Neuron (in vitro differentiated cells): ENCODE results near the gene HSPBAP1.

Experiments
- H2AFZ ChIP-seq: one replicate; pipeline ENCODE4 v1.6.1; 2013; ENCODE audit warnings: low read depth, mild to moderate bottlenecking, inconsistent platforms, low read length, moderate library complexity
- H3K27me3 ChIP-seq: one replicate; pipeline ENCODE4 v1.6.1; 2013; ENCODE audit warnings: low read length; ENCODE audit not compliant: insufficient read depth
- H3K36me3 ChIP-seq: one replicate; pipeline ENCODE4 v1.6.1; 2013; ENCODE audit warnings: low read length; ENCODE audit not compliant: insufficient read depth
- H3K4me1 ChIP-seq: one replicate; pipeline ENCODE4 v1.6.1; 2013; ENCODE audit warnings: low read length; ENCODE audit not compliant: insufficient read depth
- H3K4me3 ChIP-seq: 2 replicates; pipeline ENCODE4 v1.5.1; 2013; ENCODE audit warnings: mild to moderate bottlenecking, low read length, moderate library complexity
- H3K9me3 ChIP-seq: one replicate; pipeline ENCODE4 v1.6.1; 2013; ENCODE audit warnings: low read length

HSPBAP1 gene

GRCh38 chr3:122776675-122777468, 16.8 kb downstream of the HSPBAP1 start:
- H3K27me3 ChIP-seq = no peaks in the 10 kb centered on the region
- no peaks in the 10 kb centered on the region for H3K4me1 ChIP-seq
- no peak overlapping the region for H3K4me3 ChIP-seq
- no peaks in the 10 kb centered on the region for H3K36me3 ChIP-seq
- no peaks in the 10 kb centered on the region for H3K9me3 ChIP-seq
- H2AFZ ChIP-seq = no peak overlapping the region

- Histone ChIP-seq H3K4me1 (no peaks in the 10 kb centered on the region), H3K4me3 (no peak overlapping the region)
Observed at GRCh38 chr3:122774564-122774963, 19.1 kb downstream of the HSPBAP1 start.

GRCh38 chr3:122773944-122774509, 19.6 kb downstream of the HSPBAP1 start:
- no peak overlapping the region for H3K4me3 ChIP-seq
- no peaks in the 10 kb centered on the region for H3K36me3 ChIP-seq
- H2AFZ ChIP-seq = no peak overlapping the region
- H3K27me3 ChIP-seq = no peaks in the 10 kb centered on the region
- no peaks in the 10 kb centered on the region for H3K9me3 ChIP-seq
- no peaks in the 10 kb centered on the region for H3K4me1 ChIP-seq

More at GRCh38 chr3:122774564-122774963, 19.1 kb downstream of the HSPBAP1 start:
- no peaks in the 10 kb centered on the region for H3K27me3 ChIP-seq
- no peak overlapping the region for H2AFZ ChIP-seq
- no peaks in the 10 kb centered on the region for H3K36me3 ChIP-seq
- no peaks in the 10 kb centered on the region for H3K9me3 ChIP-seq

GRCh38 chr3:122772827-122773226, 20.8 kb downstream of the HSPBAP1 start:
- Histone ChIP-seq H2AFZ (no peak overlapping the region), H3K4me1 (no peaks in the 10 kb centered on the region), H3K36me3 (peaks cover 4% of the 10 kb centered on the region), H3K4me3 (no peak overlapping the region), H3K9me3 (no peaks in the 10 kb centered on the region), H3K27me3 (no peaks in the 10 kb centered on the region)

- Histone ChIP-seq H3K36me3 (peaks cover 8% of the 10 kb centered on the region), H2AFZ (no peak overlapping the region), H3K27me3 (no peaks in the 10 kb centered on the region), H3K4me1 (no peaks in the 10 kb centered on the region), H3K4me3 (no peak overlapping the region), H3K9me3 (no peaks in the 10 kb centered on the region)
Observed at GRCh38 chr3:122770521-122771202, 23.0 kb downstream of the HSPBAP1 start.

GRCh38 chr3:122767540-122768372, 25.9 kb downstream of the HSPBAP1 start:
- no peak overlapping the region for H3K4me3 ChIP-seq
- peaks cover 8% of the 10 kb centered on the region for H3K36me3 ChIP-seq
- H3K4me1 ChIP-seq = no peaks in the 10 kb centered on the region
- H3K9me3 ChIP-seq = no peaks in the 10 kb centered on the region
- no peaks in the 10 kb centered on the region for H3K27me3 ChIP-seq
- no peak overlapping the region for H2AFZ ChIP-seq

GRCh38 chr3:122766430-122766829, 27.2 kb downstream of the HSPBAP1 start:
- Histone ChIP-seq H3K27me3 (no peaks in the 10 kb centered on the region), H3K4me1 (no peaks in the 10 kb centered on the region), H3K36me3 (peaks cover 8% of the 10 kb centered on the region), H2AFZ (no peak overlapping the region), H3K4me3 (no peak overlapping the region), H3K9me3 (no peaks in the 10 kb centered on the region)

- H3K36me3 ChIP-seq = no peaks in the 10 kb centered on the region
- H3K9me3 ChIP-seq = no peaks in the 10 kb centered on the region
- no peak overlapping the region for H3K4me3 ChIP-seq
- H3K4me1 ChIP-seq = no peaks in the 10 kb centered on the region
- H2AFZ ChIP-seq = no peak overlapping the region
- no peaks in the 10 kb centered on the region for H3K27me3 ChIP-seq
Observed at GRCh38 chr3:122760453-122761271, 33.0 kb downstream of the HSPBAP1 start.

- H3K4me3 ChIP-seq = no peak overlapping the region
- peaks cover 11% of the 10 kb centered on the region for H3K36me3 ChIP-seq
- H3K4me1 ChIP-seq = no peaks in the 10 kb centered on the region
- no peak overlapping the region for H2AFZ ChIP-seq
- no peaks in the 10 kb centered on the region for H3K27me3 ChIP-seq
- H3K9me3 ChIP-seq = no peaks in the 10 kb centered on the region
Observed at GRCh38 chr3:122758877-122759560, 34.6 kb downstream of the HSPBAP1 start.

- H3K9me3 ChIP-seq = no peaks in the 10 kb centered on the region
- no peak overlapping the region for H2AFZ ChIP-seq
- H3K4me3 ChIP-seq = no peak overlapping the region
- H3K36me3 ChIP-seq = peaks cover 23% of the 10 kb centered on the region
- H3K4me1 ChIP-seq = no peaks in the 10 kb centered on the region
- H3K27me3 ChIP-seq = no peaks in the 10 kb centered on the region
Observed at GRCh38 chr3:122755491-122755890, 38.1 kb downstream of the HSPBAP1 start.

- H3K9me3 ChIP-seq = no peaks in the 10 kb centered on the region
- peaks cover 23% of the 10 kb centered on the region for H3K36me3 ChIP-seq
- no peaks in the 10 kb centered on the region for H3K4me1 ChIP-seq
- no peaks in the 10 kb centered on the region for H3K27me3 ChIP-seq
- H2AFZ ChIP-seq = no peak overlapping the region
- no peak overlapping the region for H3K4me3 ChIP-seq
Observed at GRCh38 chr3:122754929-122755328, 38.7 kb downstream of the HSPBAP1 start.

GRCh38 chr3:122748347-122748746, 45.3 kb downstream of the HSPBAP1 start:
- H3K4me3 ChIP-seq = no peak overlapping the region
- no peaks in the 10 kb centered on the region for H3K4me1 ChIP-seq
- peaks cover 10% of the 10 kb centered on the region for H3K36me3 ChIP-seq
- no peak overlapping the region for H2AFZ ChIP-seq
- no peaks in the 10 kb centered on the region for H3K9me3 ChIP-seq
- H3K27me3 ChIP-seq = no peaks in the 10 kb centered on the region
